Measurements from ENCODE around the gene HOXD12.

Gene HOXD12, protein sequence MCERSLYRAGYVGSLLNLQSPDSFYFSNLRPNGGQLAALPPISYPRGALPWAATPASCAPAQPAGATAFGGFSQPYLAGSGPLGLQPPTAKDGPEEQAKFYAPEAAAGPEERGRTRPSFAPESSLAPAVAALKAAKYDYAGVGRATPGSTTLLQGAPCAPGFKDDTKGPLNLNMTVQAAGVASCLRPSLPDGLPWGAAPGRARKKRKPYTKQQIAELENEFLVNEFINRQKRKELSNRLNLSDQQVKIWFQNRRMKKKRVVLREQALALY

DNA sequence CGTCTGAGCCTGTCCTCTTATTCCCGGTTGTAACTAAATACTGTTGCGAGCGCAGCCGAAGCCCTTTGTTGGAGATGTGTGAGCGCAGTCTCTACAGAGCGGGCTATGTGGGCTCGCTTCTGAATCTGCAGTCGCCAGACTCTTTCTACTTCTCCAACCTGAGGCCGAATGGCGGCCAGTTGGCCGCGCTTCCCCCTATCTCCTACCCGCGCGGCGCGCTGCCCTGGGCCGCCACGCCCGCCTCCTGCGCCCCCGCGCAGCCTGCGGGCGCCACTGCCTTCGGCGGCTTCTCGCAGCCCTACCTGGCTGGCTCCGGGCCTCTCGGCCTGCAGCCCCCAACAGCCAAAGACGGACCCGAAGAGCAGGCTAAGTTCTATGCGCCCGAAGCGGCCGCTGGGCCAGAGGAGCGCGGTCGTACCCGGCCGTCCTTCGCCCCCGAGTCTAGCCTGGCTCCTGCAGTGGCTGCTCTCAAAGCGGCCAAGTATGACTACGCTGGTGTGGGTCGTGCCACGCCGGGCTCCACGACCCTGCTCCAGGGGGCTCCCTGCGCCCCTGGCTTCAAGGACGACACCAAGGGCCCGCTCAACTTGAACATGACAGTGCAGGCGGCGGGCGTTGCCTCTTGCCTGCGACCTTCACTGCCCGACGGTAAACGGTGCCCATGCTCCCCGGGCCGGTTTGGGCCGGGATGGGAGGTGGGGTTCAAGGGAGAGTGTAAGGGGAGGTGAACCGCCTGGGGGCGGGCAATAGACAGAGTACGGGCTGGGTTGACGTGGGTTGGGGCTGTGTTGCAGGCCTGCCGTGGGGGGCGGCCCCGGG, at the start of gene HOXD12:
HOXD12 (plus strand) TSS at position 68 of the 819 bp plus-strand sequence; CDS start at position 75, 7 bp downstream.
- ATAC-seq: no peak

GRCh38 chr2:176056406-176056805, 43.2 kb upstream of the HOXD12 start:
- ATAC-seq: no peak

DNA sequence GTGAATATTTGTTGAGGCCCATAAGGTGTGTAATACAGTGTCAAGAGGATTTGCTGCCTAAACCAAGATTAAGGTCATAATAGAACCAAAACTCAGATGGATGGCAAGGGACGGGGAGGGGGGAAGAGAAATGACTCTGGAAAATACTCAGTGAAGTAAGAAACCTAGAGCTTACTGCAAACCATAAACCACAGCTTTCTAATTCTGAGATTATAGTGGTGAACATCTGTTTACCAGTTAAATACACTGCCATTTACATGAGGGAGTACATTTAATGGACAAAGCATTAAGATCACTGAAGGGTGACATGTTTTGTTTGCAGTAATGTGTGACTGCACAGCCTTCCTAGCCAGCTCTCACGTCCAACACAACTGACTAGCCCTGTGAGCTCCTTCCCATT, 35.6 kb upstream of the HOXD12 start:
- ATAC-seq: no peak

- ATAC-seq: no peak
Observed at GRCh38 chr2:176066645-176067588, 32.7 kb upstream of the HOXD12 start.

GRCh38 chr2:176067589-176068418, 31.8 kb upstream of the HOXD12 start:
- ATAC-seq: no peak

DNA sequence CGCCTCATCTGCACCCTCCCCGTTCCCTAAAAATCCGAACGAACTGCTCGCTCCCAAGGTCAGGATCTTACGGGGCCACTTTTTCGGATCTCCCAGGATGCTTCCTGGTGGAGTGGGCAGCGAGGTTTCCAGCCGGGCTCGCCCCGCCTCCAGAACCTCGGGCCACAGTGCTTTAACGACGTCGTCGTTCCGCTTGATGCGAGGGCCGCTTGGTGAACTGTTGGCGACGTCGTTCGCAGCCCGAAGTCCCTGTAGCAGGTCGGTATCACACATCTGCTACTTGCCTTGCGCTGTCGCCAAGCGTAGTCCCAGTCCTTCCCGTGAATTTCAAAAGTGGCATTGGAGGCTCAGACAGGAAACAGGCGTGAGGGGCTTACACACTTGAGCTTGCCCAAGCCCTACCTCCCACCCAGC, 31.2 kb upstream of the HOXD12 start:
- ATAC-seq: no peak

- ATAC-seq: no peak
Observed at GRCh38 chr2:176071330-176072291, 28.0 kb upstream of the HOXD12 start.

DNA sequence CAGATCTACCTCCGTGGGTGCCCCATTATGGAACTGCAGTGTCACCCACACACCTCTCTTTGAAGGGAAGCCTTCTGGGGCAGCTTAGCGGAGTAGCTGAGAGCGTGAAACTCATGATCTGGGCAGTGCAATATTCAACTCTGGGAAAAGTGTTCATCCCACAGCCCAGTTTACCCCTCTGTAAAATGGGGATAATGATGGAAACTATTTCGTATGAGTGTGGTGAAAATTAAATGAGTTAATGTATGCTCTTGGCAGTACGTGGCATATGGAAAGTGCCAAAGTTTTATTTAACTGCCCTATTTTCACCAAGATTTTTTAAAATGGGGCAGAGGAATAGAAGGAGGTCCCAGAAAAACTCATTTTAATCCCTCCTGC, 27.3 kb upstream of the HOXD12 start:
- ATAC-seq: no peak

DNA sequence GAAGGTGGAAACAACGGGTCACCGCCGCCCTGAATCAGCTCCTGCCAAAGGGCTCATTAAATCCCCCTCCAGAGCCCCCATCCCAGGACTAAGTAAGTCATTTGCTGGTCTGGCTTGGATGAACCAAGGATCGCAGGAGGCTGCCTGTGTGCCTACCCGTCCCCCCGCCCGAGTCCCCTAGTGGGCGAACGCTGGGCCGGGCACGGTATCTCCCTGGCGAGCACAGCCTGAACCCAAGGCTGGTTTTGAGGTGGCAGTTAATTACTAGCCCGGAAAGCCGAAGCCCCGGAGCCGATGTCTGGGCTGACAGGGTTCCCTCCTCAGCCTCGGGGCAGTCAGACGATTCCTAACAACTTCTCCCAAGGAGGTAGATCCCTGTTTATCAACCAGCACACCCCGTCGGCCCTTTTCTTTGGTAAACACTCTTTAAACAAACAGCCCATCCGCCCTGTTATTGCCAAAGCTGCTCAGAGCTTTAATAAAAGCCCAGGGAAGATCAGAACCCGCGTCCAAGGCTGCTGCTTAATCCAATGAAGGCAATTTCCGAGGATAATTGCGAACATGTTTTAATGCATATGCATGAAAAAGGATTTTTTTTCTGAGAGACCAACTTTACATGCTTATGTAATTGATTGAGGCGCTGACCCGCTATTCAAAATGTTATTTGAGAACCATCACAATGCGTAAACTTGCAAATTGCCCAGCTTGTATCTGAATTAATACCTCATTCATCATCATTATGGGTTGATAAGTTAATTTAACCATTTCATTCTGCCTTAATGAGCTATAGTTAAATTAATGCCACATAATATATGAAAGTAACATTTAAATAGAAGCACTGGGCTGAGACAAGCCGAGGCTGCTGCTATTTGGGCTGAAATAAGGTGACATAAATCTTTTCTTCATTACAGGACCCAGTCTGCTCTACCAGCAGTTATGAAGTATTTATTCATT, 26.4 kb upstream of the HOXD12 start:
- ATAC-seq: no peak

GRCh38 chr2:176074919-176075425, 24.6 kb upstream of the HOXD12 start:
- no peak for ATAC-seq

DNA sequence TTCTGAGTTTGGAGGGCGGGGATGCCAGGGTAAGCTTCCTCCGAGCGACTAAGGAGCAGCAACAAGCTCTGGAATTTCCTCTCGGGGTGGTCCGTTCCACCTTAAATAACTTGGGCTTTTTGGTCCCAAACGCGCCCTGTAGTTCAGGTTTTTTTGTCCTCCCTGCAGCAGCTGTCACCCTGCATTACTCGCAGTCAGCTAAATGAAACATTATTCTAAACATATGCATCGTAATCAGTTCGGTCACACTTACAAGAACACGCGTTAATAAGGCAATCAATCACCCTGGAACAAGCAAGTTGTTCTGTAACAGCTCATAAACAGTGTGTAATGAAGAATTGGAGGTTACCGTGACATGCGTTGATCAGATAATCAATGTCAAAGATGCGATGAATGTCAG, 24.1 kb upstream of the HOXD12 start:
- no peak for ATAC-seq

DNA sequence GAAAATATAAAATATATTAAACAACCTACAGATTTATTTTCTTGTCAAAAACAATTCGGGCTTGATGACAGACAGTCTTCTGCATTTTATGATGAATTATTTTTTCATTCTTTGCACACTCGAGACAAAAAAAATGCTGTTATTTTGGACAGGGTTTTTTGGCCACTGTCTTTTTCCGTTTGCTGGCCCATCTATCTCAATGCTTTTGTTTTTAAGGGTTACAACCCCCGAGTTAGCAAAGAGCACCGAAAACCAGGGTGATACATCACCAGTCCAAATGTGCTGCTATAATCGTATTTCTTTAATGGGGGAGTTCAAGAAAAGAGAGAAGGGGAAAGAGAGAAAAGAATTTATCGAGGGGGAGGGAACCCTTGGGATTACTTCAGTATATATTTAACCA, 23.5 kb upstream of the HOXD12 start:
- ATAC-seq: no peak

- ATAC-seq: no peak
Observed at GRCh38 chr2:176076796-176077195, 22.8 kb upstream of the HOXD12 start.

GRCh38 chr2:176078541-176079284, 20.9 kb upstream of the HOXD12 start:
- ATAC-seq: no peak

DNA sequence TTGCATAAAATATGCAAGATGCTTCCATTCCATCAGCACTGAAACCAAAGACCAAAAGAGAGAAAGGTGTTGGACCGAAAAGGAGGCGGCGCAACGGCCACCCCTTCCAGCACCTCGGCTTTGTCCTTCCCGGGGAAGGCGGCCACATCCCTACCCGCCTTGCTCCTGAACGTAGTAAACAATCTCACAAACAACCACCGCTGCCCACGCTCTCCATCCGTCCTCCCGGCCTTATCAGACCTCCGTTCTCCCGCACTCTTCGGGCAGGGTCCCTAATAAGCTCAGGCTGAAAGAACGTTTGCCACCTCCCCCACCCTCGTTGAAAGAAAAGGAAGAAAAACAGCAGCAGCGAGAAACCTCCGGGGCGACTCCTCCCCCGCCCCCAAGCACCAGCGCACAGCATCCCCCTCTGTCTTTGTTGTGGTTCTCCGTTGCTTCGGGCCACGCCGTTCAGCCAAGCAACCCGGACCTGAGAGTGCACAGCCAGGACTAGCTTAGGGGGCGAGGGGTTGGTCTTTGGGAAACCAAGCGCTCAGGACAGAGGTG, 20.2 kb upstream of the HOXD12 start:
- ATAC-seq: no peak

DNA sequence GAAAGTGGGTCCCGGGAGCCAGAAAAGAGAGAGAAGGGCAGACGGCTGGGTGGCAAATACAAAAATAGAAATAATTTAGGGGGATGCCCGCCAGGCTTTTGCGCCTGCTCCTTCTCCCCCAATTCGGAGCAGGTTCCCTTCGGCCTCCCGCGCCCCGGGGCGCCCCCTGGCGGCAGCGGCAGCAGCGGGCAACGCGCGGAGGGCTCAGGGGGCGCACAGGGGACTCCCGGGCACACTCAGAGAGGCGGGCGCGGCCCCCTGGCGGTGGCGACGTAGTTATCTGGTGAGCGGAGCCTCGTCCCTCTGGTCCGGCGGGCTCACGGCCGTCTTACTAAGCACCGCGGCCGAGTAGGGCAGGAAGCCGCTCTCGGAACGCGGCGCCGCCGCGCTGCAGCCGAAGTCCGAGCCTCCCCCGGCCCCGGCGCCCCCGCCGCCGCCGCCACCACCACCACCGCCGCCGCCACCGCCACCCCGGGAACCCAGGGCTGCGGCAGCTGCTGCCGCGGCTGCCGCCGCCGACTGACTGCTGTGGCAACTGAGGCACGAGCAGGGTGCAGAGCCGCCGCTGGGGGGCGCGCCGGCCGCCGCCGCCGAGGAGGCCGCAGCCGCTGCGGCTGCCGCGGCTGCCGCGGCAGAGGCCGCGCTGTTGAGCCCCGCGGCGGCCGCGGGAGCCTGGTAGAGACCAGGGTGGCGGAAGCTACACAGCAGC, 19.6 kb upstream of the HOXD12 start:
- no peak for ATAC-seq

DNA sequence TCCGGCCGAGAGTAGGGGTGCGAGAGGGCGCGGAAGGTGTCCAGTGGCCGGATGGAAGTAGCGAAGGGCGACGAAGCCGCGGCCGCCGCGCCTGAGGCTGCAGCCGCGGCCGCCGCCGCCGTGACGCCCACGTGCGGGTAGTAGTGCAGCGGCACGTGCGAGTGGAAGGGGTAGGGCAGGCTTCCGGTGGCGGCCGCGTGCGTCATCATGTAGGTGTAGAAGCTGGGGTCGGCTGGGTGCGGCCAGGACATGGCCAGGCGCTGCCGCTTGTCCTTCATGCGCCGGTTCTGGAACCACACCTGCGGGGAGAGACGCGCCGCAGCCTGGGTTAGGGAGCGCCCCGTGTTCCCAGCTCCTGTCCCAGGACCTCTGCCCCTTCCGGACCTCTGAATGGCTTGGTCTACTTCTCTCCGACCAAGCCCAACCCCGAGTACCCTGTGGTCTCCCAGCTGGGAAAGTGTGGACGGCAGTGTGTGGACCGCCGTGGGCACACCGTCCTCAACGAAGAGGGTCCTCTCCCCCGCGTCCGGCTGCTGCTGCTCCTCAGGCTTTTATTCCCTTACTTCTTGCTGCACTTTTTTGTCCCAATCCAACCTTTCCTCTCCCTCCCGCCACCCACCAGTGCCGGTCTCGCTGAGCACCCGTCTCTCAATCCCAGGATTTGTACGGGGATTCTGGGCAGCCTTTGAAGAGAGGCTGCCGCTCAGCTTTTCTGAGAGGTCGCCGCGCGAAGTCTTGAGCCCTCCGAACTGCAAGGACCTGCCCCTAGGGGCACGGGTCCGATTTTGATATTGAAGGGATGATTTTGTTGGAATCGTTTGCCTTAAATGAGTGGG, 18.8 kb upstream of the HOXD12 start:
- no peak for ATAC-seq

Measured in activated CD4-positive, CD25-positive, alpha-beta regulatory T cell treated with anti-CD3 and anti-CD28 coated beads, Interleukin-2, amount 50 U/mL, for 24 hours (primary cell).